HEK293 (cell line): ENCODE results near the gene ABCC10.

ENCODE experiments used
- CTCF ChIA-PET: fragments of 350-600 bp; formaldehyde crosslinking; extraction: SDS; loops from one replicate; lab custom pipeline; 2021; ENCODE audit warnings: antibody characterized with exemption; lab: Yijun Ruan, JAX
- POLR2A ChIA-PET: fragments of 300-600 bp; formaldehyde crosslinking; extraction: SDS; loops from one replicate; lab custom pipeline; 2020; ENCODE audit warnings: antibody characterized with exemption, inconsistent platforms; lab: Yijun Ruan, JAX
- H3K27ac ChIP-seq: fragments of 200-500 bp; sonication (Bioruptor generic); 2 replicates; pipeline ENCODE4 v1.5.1; 2014; ENCODE audit warnings: low read depth, low read length, control low read depth, inconsistent platforms; ENCODE audit errors: extremely low read depth
- H3K36me3 ChIP-seq, 2 experiments: fragments of 200-500 bp in 1 of 2; sonication (Bioruptor generic) in 1 of 2; 1 replicate in 1 of 2; 2 replicates in 1 of 2; pipeline ENCODE4 v1.5.1; 2014 to 2017; ENCODE audit warnings: inconsistent platforms in 2 of 2, low read length in 2 of 2; ENCODE audit not compliant: control insufficient read depth in 2 of 2, insufficient read depth in 1 of 2
- H3K4me1 ChIP-seq: fragments of 200-500 bp; sonication (Bioruptor generic); 2 replicates; pipeline ENCODE4 v1.5.1; 2014; ENCODE audit warnings: mild to moderate bottlenecking, low read length, inconsistent platforms; ENCODE audit not compliant: control insufficient read depth, insufficient read depth
- H3K4me3 ChIP-seq: 2 replicates; pipeline ENCODE4 v1.5.1; 2011; ENCODE audit warnings: low read depth, mild to moderate bottlenecking, control low read depth, low read length, moderate library complexity
- H3K9me3 ChIP-seq: fragments of 200-500 bp; sonication (Bioruptor generic); 2 replicates; pipeline ENCODE4 v1.5.1; 2014; ENCODE audit warnings: low read depth, low read length, inconsistent platforms; ENCODE audit not compliant: control insufficient read depth, insufficient read depth
- BCL6B ChIP-seq: fragments of 450-650 bp; formaldehyde crosslinking; IDR thresholded peaks from 2 replicates; pipeline ENCODE4 v1.5.1; 2017; ENCODE audit warnings: missing biosample characterization, missing genetic modification characterization
- PRDM1 ChIP-seq: fragments of 450-650 bp; formaldehyde crosslinking; IDR thresholded peaks from 2 replicates; pipeline ENCODE4; 2016; ENCODE audit warnings: missing biosample characterization, missing genetic modification characterization
- REPIN1 ChIP-seq: fragments of 450-650 bp; formaldehyde crosslinking; IDR thresholded peaks from 2 replicates; pipeline ENCODE4 v1.5.1; 2017; ENCODE audit warnings: missing biosample characterization, missing genetic modification characterization, low read depth
- SCRT2 ChIP-seq: fragments of 450-650 bp; formaldehyde crosslinking; IDR thresholded peaks from 2 replicates; pipeline ENCODE4 v1.5.1; 2016; ENCODE audit warnings: missing biosample characterization, missing genetic modification characterization
- SP7 ChIP-seq: fragments of 450-650 bp; formaldehyde crosslinking; IDR thresholded peaks from 2 replicates; pipeline ENCODE4 v1.5.1; 2016; ENCODE audit warnings: missing biosample characterization, missing genetic modification characterization
- ZBTB1 ChIP-seq: fragments of 450-650 bp; formaldehyde crosslinking; IDR thresholded peaks from 2 replicates; pipeline ENCODE4 v1.5.1; 2016; ENCODE audit warnings: missing biosample characterization, missing genetic modification characterization
- ZBTB10 ChIP-seq: fragments of 450-650 bp; formaldehyde crosslinking; IDR thresholded peaks from 2 replicates; pipeline ENCODE4 v1.5.1; 2016; ENCODE audit warnings: missing biosample characterization, missing genetic modification characterization
- ZBTB48 ChIP-seq: fragments of 450-650 bp; formaldehyde crosslinking; IDR thresholded peaks from 2 replicates; pipeline ENCODE4 v1.5.1; 2016; ENCODE audit warnings: missing biosample characterization, missing genetic modification characterization
- ZBTB6 ChIP-seq: fragments of 450-650 bp; formaldehyde crosslinking; IDR thresholded peaks from 2 replicates; pipeline ENCODE4 v1.5.1; 2017; ENCODE audit warnings: missing biosample characterization, missing genetic modification characterization
- ZBTB8A ChIP-seq: fragments of 450-650 bp; formaldehyde crosslinking; IDR thresholded peaks from 2 replicates; pipeline ENCODE4 v1.5.1; 2016; ENCODE audit warnings: missing biosample characterization, missing genetic modification characterization
- ZNF155 ChIP-seq: fragments of 450-650 bp; formaldehyde crosslinking; IDR thresholded peaks from 2 replicates; pipeline ENCODE4 v1.5.1; 2016; ENCODE audit warnings: missing biosample characterization, missing genetic modification characterization
- ZNF341 ChIP-seq: fragments of 450-650 bp; formaldehyde crosslinking; IDR thresholded peaks from 2 replicates; pipeline ENCODE4; 2016; ENCODE audit warnings: low read depth, missing biosample characterization, missing genetic modification characterization
- ZNF366 ChIP-seq: fragments of 450-650 bp; formaldehyde crosslinking; conservative IDR thresholded peaks from 2 replicates; pipeline ENCODE4 v1.5.1; 2016; ENCODE audit warnings: missing biosample characterization, missing genetic modification characterization
- ZNF449 ChIP-seq: fragments of 450-650 bp; formaldehyde crosslinking; IDR thresholded peaks from 2 replicates; pipeline ENCODE4 v1.5.1; 2017; ENCODE audit warnings: missing biosample characterization, mild to moderate bottlenecking, missing genetic modification characterization, moderate library complexity
- ZNF548 ChIP-seq: fragments of 450-650 bp; formaldehyde crosslinking; IDR thresholded peaks from 2 replicates; pipeline ENCODE4 v1.5.1; 2016; ENCODE audit warnings: missing biosample characterization, missing genetic modification characterization
- ZNF596 ChIP-seq: fragments of 450-650 bp; IDR thresholded peaks from 2 replicates; pipeline ENCODE4 v1.5.0; 2018; ENCODE audit warnings: missing biosample characterization, mild to moderate bottlenecking, missing genetic modification characterization, moderate library complexity
- ZNF776 ChIP-seq: fragments of 450-650 bp; formaldehyde crosslinking; IDR thresholded peaks from 2 replicates; pipeline ENCODE4 v1.5.0; 2017; ENCODE audit warnings: missing biosample characterization, missing genetic modification characterization, borderline replicate concordance
- ZNF830 ChIP-seq: fragments of 450-650 bp; IDR thresholded peaks from 2 replicates; pipeline ENCODE4 v1.5.0; 2018; ENCODE audit warnings: missing biosample characterization, missing genetic modification characterization, low read depth, mild to moderate bottlenecking, moderate library complexity
- ZSCAN5A ChIP-seq: fragments of 450-650 bp; formaldehyde crosslinking; IDR thresholded peaks from 2 replicates; pipeline ENCODE4 v1.5.1; 2016; ENCODE audit warnings: missing biosample characterization, missing genetic modification characterization

The ABCC10 gene

GRCh38 chr6:43436577-43437282, 9.4 kb downstream of the ABCC10 start (continued):
- TF ChIP-seq PRDM1 (tag by site-specific recombination): peak; percentile 84
- 0 out of 2 replicates have a peak, but pooled peaks have one; percentile 28 for TF ChIP-seq SP7 (tag by site-specific recombination)

GRCh38 chr6:43437700-43438099, 10.4 kb downstream of the ABCC10 start:
- ChIA-PET POLR2A (interaction anchor here (0.6 to 3.1 kb wide), 7 partner anchors 10 to 70 kb away, joined by 3 to 22 read pairs (median 3); partner anchors contain the start of genes ABCC10 and ZNF318), CTCF (interaction anchor here (3.0 kb wide), 1 partner anchor 69 kb away, joined by 16 read pairs; no protein-coding TSS in a partner anchor)
- TF ChIP-seq ZNF155 (tag by site-specific recombination) (no peak), ZNF548 (tag by site-specific recombination) (no peak)

GRCh38 chr6:43442935-43443334, 15.6 kb downstream of the ABCC10 start:
- Histone ChIP-seq H3K4me3 (no peak overlapping the region), H3K4me1 (no peaks in the 10 kb centered on the region), H3K36me3 (peaks cover 17 to 75% of the 10 kb centered on the region in 2 experiments; a peak in 2 of 3 replicates), H3K9me3 (no peaks in the 10 kb centered on the region), H3K27ac (no peak overlapping the region)
- POLR2A ChIA-PET: interaction anchor here (0.7 kb wide), 1 partner anchor 15 kb away, joined by 3 read pairs; the partner anchor contains the start of gene ABCC10
- CTCF ChIA-PET: interaction anchor here (1.3 to 1.8 kb wide), 2 partner anchors 11 to 53 kb away, joined by 5 to 8 read pairs; no protein-coding TSS in a partner anchor
- TF ChIP-seq SCRT2: peak; percentile 26; the same call in 1 of the 2 replicates
- TF ChIP-seq ZNF449 (tag by site-specific recombination): no peak
- TF ChIP-seq ZBTB8A (tag by site-specific recombination): no peak
- TF ChIP-seq ZNF341 (tag by site-specific recombination): no peak
- TF ChIP-seq ZNF830 (tag by site-specific recombination): no peak
- TF ChIP-seq BCL6B (tag by site-specific recombination): no peak

More at GRCh38 chr6:43437700-43438099, 10.4 kb downstream of the ABCC10 start:
- H3K27ac ChIP-seq: no peak overlapping the region
- peaks cover 17 to 52% of the 10 kb centered on the region in 2 experiments; a peak in 2 of 3 replicates for H3K36me3 ChIP-seq
- H3K4me3 ChIP-seq: no peak overlapping the region
- peaks cover 6% of the 10 kb centered on the region for H3K4me1 ChIP-seq
- no peaks in the 10 kb centered on the region for H3K9me3 ChIP-seq

- Histone ChIP-seq H3K4me1 (no peaks in the 10 kb centered on the region), H3K27ac (no peak overlapping the region), H3K4me3 (no peak overlapping the region), H3K36me3 (peaks cover 16 to 75% of the 10 kb centered on the region in 2 experiments; a peak in 2 of 3 replicates), H3K9me3 (no peaks in the 10 kb centered on the region)
- ChIA-PET CTCF (interaction anchor here (0.6 to 1.8 kb wide), 3 partner anchors 11 to 64 kb away, joined by 3 to 8 read pairs (median 5); no protein-coding TSS in a partner anchor), POLR2A (interaction anchor here (0.6 to 1.2 kb wide), 4 partner anchors 8 to 729 kb away, joined by 3 to 5 read pairs (median 3); partner anchors contain the start of gene ZNF318)
- no peak for TF ChIP-seq ZBTB10
- no peak for TF ChIP-seq ZBTB1
- no peak for TF ChIP-seq REPIN1 (tag by site-specific recombination)
- TF ChIP-seq ZBTB6 (tag by site-specific recombination): no peak
- TF ChIP-seq ZNF776 (tag by site-specific recombination): no peak
- TF ChIP-seq ZNF366 (tag by site-specific recombination): no peak
- no peak for TF ChIP-seq ZNF596 (tag by site-specific recombination)
- TF ChIP-seq ZBTB48: no peak
- TF ChIP-seq ZSCAN5A (tag by site-specific recombination): no peak
These were observed 16.7 kb downstream of the ABCC10 start for GRCh38 chr6:43444036-43444435.
